Epithelial cell of esophagus (primary cell): ENCODE data around the gene CACNA1A.

Experiments used
- DNase-seq: peaks from one replicate; pipeline ENCODE4 v3.0.0; 2010; ENCODE audit warnings: low read depth
- H3K4me3 ChIP-seq: 2 replicates; pipeline ENCODE4 v1.5.1; 2011; ENCODE audit warnings: mild to moderate bottlenecking, low read length, control low read depth
- CTCF ChIP-seq: IDR thresholded peaks from 2 replicates; pipeline ENCODE4 v1.5.1; 2011; ENCODE audit warnings: low read depth, mild to moderate bottlenecking, low read length, control low read depth, inconsistent platforms; ENCODE audit not compliant: insufficient read depth; ENCODE audit errors: missing control alignments

The CACNA1A gene

GRCh38 chr19:13225973-13226865 is 280.1 kb downstream of the CACNA1A start:
- no peak for DNase-seq
- no peak for TF ChIP-seq CTCF

GRCh38 chr19:13225085-13225484 is 281.2 kb downstream of the CACNA1A start:
- no peak for TF ChIP-seq CTCF
- no peak overlapping the region for H3K4me3 ChIP-seq
- DNase-seq: no peak

More at GRCh38 chr19:13225973-13226865, 280.1 kb downstream of the CACNA1A start:
- H3K4me3 ChIP-seq: no peak overlapping the region

GRCh38 chr19:13220847-13221246 is 285.4 kb downstream of the CACNA1A start:
- no peak overlapping the region for H3K4me3 ChIP-seq
- TF ChIP-seq CTCF: no peak
- DNase-seq: no peak

- TF ChIP-seq CTCF: no peak
- no peak overlapping the region for H3K4me3 ChIP-seq
These were observed 290.5 kb downstream of the CACNA1A start for GRCh38 chr19:13215572-13216380.

GRCh38 chr19:13214036-13214730 is 292.1 kb downstream of the CACNA1A start:
- TF ChIP-seq CTCF: no peak
- H3K4me3 ChIP-seq: no peak overlapping the region
- DNase-seq: no peak

More at GRCh38 chr19:13215572-13216380, 290.5 kb downstream of the CACNA1A start:
- no peak for DNase-seq

- peak; percentile 61 for TF ChIP-seq CTCF
- H3K4me3 ChIP-seq: no peak overlapping the region
- DNase-seq: peak; percentile 66
These were observed 293.4 kb downstream of the CACNA1A start for GRCh38 chr19:13212759-13213330.
